Common myeloid progenitor, CD34-positive (primary cell): ENCODE data around the gene CHSY1.

Experiments used
- CTCF ChIA-PET: fragments of 350-600 bp; sonication (Branson Sonifier 250); formaldehyde crosslinking; loops from one replicate; lab custom pipeline; 2021; ENCODE audit warnings: antibody characterized with exemption; lab: Charles Lee
- POLR2A ChIA-PET: fragments of 350-600 bp; sonication (Branson Sonifier 250); formaldehyde crosslinking; loops from one replicate; lab custom pipeline; 2021; ENCODE audit warnings: antibody characterized with exemption; lab: Charles Lee
- DNase-seq, 3 donors: peaks; one replicate each; pipeline versions ENCODE4 v3.0.0 to v3.0.0-alpha.2; 2013
- H3K27ac ChIP-seq, 2 experiments: 1 replicate in 1 of 2; 2 replicates in 1 of 2; pipeline ENCODE4 v1.7.0; 2013; ENCODE audit warnings: inconsistent platforms in 2 of 2, low read length in 2 of 2, mild to moderate bottlenecking in 2 of 2, low read depth in 1 of 2, moderate library complexity in 1 of 2; ENCODE audit not compliant: severe bottlenecking in 2 of 2, insufficient read depth in 1 of 2, poor library complexity in 1 of 2
- H3K27me3 ChIP-seq, 5 experiments: replicated peaks in 2 of 5; 1 replicate in 3 of 5; 2 replicates in 2 of 5; pipeline versions ENCODE4 v1.6.1 to v1.7.0; 2013; ENCODE audit warnings: low read length in 4 of 5, mild to moderate bottlenecking in 2 of 5, moderate library complexity in 2 of 5, inconsistent platforms in 1 of 5; ENCODE audit not compliant: insufficient read depth in 5 of 5, control insufficient read depth in 4 of 5
- H3K36me3 ChIP-seq, 4 experiments: 1 replicate in 2 of 4; 2 replicates in 2 of 4; pipeline versions ENCODE4 v1.6.1 to v1.7.0; 2013; ENCODE audit warnings: low read length in 3 of 4, control low read depth in 1 of 4, mild to moderate bottlenecking in 1 of 4; ENCODE audit not compliant: control insufficient read depth in 4 of 4, insufficient read depth in 4 of 4
- H3K4me1 ChIP-seq, 4 experiments: 1 replicate in 3 of 4; 2 replicates in 1 of 4; pipeline versions ENCODE4 v1.6.1 to v1.7.1; 2013; ENCODE audit warnings: low read length in 3 of 4, mild to moderate bottlenecking in 3 of 4, control low read depth in 1 of 4, inconsistent platforms in 1 of 4, moderate library complexity in 1 of 4; ENCODE audit not compliant: control insufficient read depth in 4 of 4, insufficient read depth in 4 of 4; ENCODE audit errors: control extremely low read depth in 1 of 4
- H3K4me3 ChIP-seq, 7 experiments: 1 replicate in 4 of 7; 2 replicates in 3 of 7; pipeline versions ENCODE4 v1.5.1 to v1.7.0; 2013; ENCODE audit warnings: mild to moderate bottlenecking in 7 of 7, low read length in 6 of 7, moderate library complexity in 6 of 7, inconsistent platforms in 2 of 7, low read depth in 2 of 7, control low read depth in 1 of 7; ENCODE audit not compliant: insufficient read depth in 4 of 7, control insufficient read depth in 1 of 7; ENCODE audit errors: extremely low read depth in 1 of 7
- H3K9me3 ChIP-seq, 5 experiments: 1 replicate in 4 of 5; 2 replicates in 1 of 5; pipeline versions ENCODE4 v1.6.1 to v1.7.1; 2013; ENCODE audit warnings: low read length in 4 of 5, mild to moderate bottlenecking in 2 of 5, inconsistent platforms in 1 of 5, low read depth in 1 of 5, moderate library complexity in 1 of 5; ENCODE audit not compliant: control insufficient read depth in 4 of 5, insufficient read depth in 2 of 5; ENCODE audit errors: control extremely low read depth in 1 of 5
- WGBS: methylation state at CpG from one replicate; pipeline ENCODE4 v1.1.5; 2013; ENCODE audit not compliant: insufficient coverage; 5-methylcytosine and 5-hydroxymethylcytosine counted together

CHSY1 gene

DNA sequence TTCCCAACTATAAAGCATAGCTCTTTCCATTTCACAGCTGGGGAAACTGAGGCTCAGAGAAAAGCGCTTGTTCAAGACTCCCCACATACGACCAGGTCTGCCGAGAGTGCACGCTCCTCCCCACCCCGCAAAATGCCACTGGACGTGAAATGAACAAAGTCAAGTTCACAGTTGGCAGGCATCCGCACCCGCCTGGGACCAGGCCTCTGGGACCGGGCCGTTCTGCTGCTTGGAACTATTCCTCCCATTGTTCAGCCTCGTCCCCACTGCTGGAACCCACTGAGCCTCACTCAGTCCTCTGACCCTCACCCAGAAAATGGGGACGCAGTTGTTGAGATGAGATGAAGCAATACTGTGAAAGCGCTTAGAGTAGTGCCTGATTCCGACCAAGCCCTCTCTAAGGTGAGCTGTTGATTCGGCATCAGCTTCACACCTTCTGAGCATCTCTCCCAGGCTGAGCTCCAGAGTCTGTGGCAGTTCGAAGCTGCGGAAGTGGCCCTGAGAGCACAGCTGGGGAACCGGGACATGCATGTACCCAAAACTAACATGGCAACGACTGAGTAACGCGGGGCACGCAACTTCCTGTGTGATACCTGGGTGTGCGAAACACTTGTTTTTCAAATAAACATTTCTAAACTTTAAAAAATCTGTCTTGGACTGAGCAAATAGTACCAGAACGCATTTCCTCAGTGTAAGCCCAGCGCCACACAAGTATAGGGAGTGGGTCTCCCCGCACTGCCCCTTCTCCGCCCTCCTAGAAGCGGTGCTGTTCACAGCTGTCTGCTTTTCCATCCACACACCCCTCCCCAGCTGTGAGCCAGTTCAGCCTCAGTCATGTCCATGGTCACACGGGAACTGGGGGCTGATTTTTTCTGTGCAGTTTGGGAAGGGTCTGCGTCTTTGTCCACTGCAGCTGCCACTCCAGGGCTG lies 93.4 kb downstream of the CHSY1 start:
- 89% methylated on average over 23 of the region's 30 CpGs for WGBS
- Histone ChIP-seq H3K27ac (no peak overlapping the region), H3K27me3 (no peaks in the 10 kb centered on the region), H3K4me3 (no peak overlapping the region), H3K36me3 (no peaks in the 10 kb centered on the region), H3K4me1 (peaks cover 0 to 33% (median 29%) of the 10 kb centered on the region in 4 experiments), H3K9me3 (no peaks in the 10 kb centered on the region)
- no peak for DNase-seq
- POLR2A ChIA-PET = no interaction called here
- CTCF ChIA-PET = interaction anchor here (0.7 to 4.2 kb wide), 6 partner anchors 8 to 37 kb away, joined by 3 to 14 read pairs (median 8); no protein-coding TSS in a partner anchor

- ChIA-PET POLR2A (no interaction called here), CTCF (interaction anchor here (2.0 to 4.2 kb wide), 2 partner anchors 9 to 11 kb away, joined by 11 to 14 read pairs; no protein-coding TSS in a partner anchor)
- 100% methylated on average over 6 of the region's 6 CpGs for WGBS
- H3K4me1 ChIP-seq = peaks cover 0 to 27% (median 24%) of the 10 kb centered on the region in 4 experiments
- DNase-seq = no peak
- H3K36me3 ChIP-seq = no peaks in the 10 kb centered on the region
- no peaks in the 10 kb centered on the region for H3K9me3 ChIP-seq
- H3K4me3 ChIP-seq = no peak overlapping the region
- no peaks in the 10 kb centered on the region for H3K27me3 ChIP-seq
- no peak overlapping the region for H3K27ac ChIP-seq
Measured at GRCh38 chr15:101157721-101158120, 94.1 kb downstream of the CHSY1 start.

GRCh38 chr15:101156509-101157159 lies 95.2 kb downstream of the CHSY1 start:
- CTCF ChIA-PET = interaction anchor here (1.8 to 4.2 kb wide), 3 partner anchors 10 to 16 kb away, joined by 3 to 14 read pairs (median 11); no protein-coding TSS in a partner anchor
- Histone ChIP-seq H3K4me3 (no peak overlapping the region), H3K9me3 (no peaks in the 10 kb centered on the region), H3K27me3 (no peaks in the 10 kb centered on the region), H3K36me3 (no peaks in the 10 kb centered on the region), H3K27ac (no peak overlapping the region), H3K4me1 (peaks cover 0 to 29% (median 26%) of the 10 kb centered on the region in 4 experiments)
- POLR2A ChIA-PET = no interaction called here
- no peak for DNase-seq
- WGBS = 93% methylated on average over 17 of the region's 21 CpGs

- POLR2A ChIA-PET = no interaction called here
- DNase-seq = no peak
- no peak overlapping the region for H3K27ac ChIP-seq
- H3K27me3 ChIP-seq = no peaks in the 10 kb centered on the region
- no peaks in the 10 kb centered on the region for H3K36me3 ChIP-seq
- no peaks in the 10 kb centered on the region for H3K9me3 ChIP-seq
- no peak overlapping the region for H3K4me3 ChIP-seq
- 99% methylated on average over 6 of the region's 6 CpGs for WGBS
- CTCF ChIA-PET = interaction anchor here (1.8 to 4.2 kb wide), 3 partner anchors 10 to 16 kb away, joined by 3 to 14 read pairs (median 11); no protein-coding TSS in a partner anchor
- peaks cover 0 to 35% (median 32%) of the 10 kb centered on the region in 4 experiments for H3K4me1 ChIP-seq
Measured at GRCh38 chr15:101156061-101156460, 95.8 kb downstream of the CHSY1 start.

DNA sequence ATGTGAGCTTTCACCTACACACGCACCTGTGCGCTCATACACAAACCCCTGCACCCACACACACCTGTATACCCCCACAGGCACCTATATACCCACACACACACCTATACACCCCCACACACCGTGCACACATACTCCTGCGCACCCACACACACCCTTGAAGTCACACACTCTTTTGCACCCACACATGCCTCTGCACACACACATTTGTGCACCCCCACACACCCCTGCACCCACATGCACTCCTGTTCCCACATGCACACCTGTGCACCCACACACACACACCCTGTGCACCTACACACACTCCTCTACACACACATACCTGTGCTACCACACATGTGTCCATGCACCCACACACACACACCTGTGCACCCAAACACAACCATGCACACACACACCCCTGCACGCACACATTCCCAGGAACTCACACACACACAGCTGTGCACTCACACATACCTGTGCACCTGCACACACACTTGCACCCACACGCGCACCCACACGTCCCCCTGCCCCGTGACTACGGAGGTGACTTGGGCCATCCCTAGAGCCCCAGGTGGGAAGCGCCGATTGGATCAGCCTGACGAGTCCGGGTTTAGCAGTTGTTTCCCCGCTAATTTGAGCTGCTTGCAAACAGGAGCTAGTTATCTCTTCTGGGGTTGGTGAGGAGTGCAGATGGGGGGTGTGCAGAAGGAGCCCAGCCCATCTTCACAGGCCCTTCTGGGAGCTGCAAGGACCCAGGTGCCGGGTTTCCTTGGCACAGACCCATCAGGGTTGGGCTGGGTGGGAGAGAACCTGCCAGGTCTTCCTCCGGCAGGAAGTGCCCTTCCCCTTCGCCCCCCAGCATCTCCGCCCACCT lies 97.8 kb downstream of the CHSY1 start:
- CTCF ChIA-PET = interaction anchor here (0.9 to 1.6 kb wide), 6 partner anchors 12 to 96 kb away, joined by 3 to 5 read pairs (median 4); no protein-coding TSS in a partner anchor
- POLR2A ChIA-PET = no interaction called here
- H3K9me3 ChIP-seq = no peaks in the 10 kb centered on the region
- WGBS = 94% methylated on average over 9 of the region's 19 CpGs
- DNase-seq = no peak
- H3K27ac ChIP-seq = no peak overlapping the region
- no peak overlapping the region for H3K4me3 ChIP-seq
- H3K4me1 ChIP-seq = peaks cover 5 to 47% (median 43%) of the 10 kb centered on the region in 4 experiments
- H3K27me3 ChIP-seq = no peaks in the 10 kb centered on the region
- H3K36me3 ChIP-seq = no peaks in the 10 kb centered on the region

- peaks cover 5 to 50% (median 45%) of the 10 kb centered on the region in 4 experiments for H3K4me1 ChIP-seq
- H3K27me3 ChIP-seq = no peaks in the 10 kb centered on the region
- 96% methylated on average over 5 of the region's 10 CpGs for WGBS
- no peaks in the 10 kb centered on the region for H3K9me3 ChIP-seq
- ChIA-PET POLR2A (no interaction called here), CTCF (interaction anchor here (0.9 to 1.6 kb wide), 8 partner anchors 10 to 95 kb away, joined by 3 to 5 read pairs (median 4); no protein-coding TSS in a partner anchor)
- H3K27ac ChIP-seq = no peak overlapping the region
- DNase-seq = no peak
- no peak overlapping the region for H3K4me3 ChIP-seq
- no peaks in the 10 kb centered on the region for H3K36me3 ChIP-seq
Measured at GRCh38 chr15:101152914-101153313, 98.9 kb downstream of the CHSY1 start.
